HEK293 (cell line): ENCODE measurements around the gene METTL1.

Experiments used
- EGR2 ChIP-seq: fragments of 450-650 bp; formaldehyde crosslinking; IDR thresholded peaks from 2 replicates; pipeline ENCODE4 v1.5.1; 2016; ENCODE audit warnings: low read depth, missing biosample characterization, missing genetic modification characterization
- GLI4 ChIP-seq: fragments of 450-650 bp; formaldehyde crosslinking; IDR thresholded peaks from 2 replicates; pipeline ENCODE4 v1.5.1; 2016; ENCODE audit warnings: missing biosample characterization, missing genetic modification characterization
- IKZF3 ChIP-seq: fragments of 450-650 bp; IDR thresholded peaks from 2 replicates; pipeline ENCODE4 v1.5.0; 2018; ENCODE audit warnings: missing biosample characterization, mild to moderate bottlenecking, missing genetic modification characterization, moderate library complexity
- MEIS1 ChIP-seq: sonication (generic); formaldehyde crosslinking; IDR thresholded peaks from 2 replicates; pipeline ENCODE4 v1.8.1; 2022; ENCODE audit warnings: missing genetic modification reagents, mild to moderate bottlenecking, borderline replicate concordance
- PATZ1 ChIP-seq: fragments of 450-650 bp; formaldehyde crosslinking; IDR thresholded peaks from 2 replicates; pipeline ENCODE4 v1.5.1; 2016; ENCODE audit warnings: missing biosample characterization, missing genetic modification characterization
- PBX3 ChIP-seq: sonication (generic); formaldehyde crosslinking; IDR thresholded peaks from 2 replicates; pipeline ENCODE4 v1.8.1; 2022; ENCODE audit warnings: mild to moderate bottlenecking, moderate library complexity, missing genetic modification reagents
- PRDM1 ChIP-seq: fragments of 450-650 bp; formaldehyde crosslinking; IDR thresholded peaks from 2 replicates; pipeline ENCODE4; 2016; ENCODE audit warnings: missing biosample characterization, missing genetic modification characterization
- WT1 ChIP-seq: fragments of 450-650 bp; formaldehyde crosslinking; IDR thresholded peaks from 2 replicates; pipeline ENCODE4 v1.5.1; 2016; ENCODE audit warnings: missing biosample characterization, missing genetic modification characterization
- YY2 ChIP-seq: fragments of 450-650 bp; formaldehyde crosslinking; IDR thresholded peaks from 2 replicates; pipeline ENCODE4 v1.5.1; 2016; ENCODE audit warnings: missing biosample characterization, missing genetic modification characterization
- ZBTB20 ChIP-seq: fragments of 450-650 bp; formaldehyde crosslinking; IDR thresholded peaks from 2 replicates; pipeline ENCODE4 v1.5.1; 2016; ENCODE audit warnings: missing biosample characterization, missing genetic modification characterization
- ZBTB6 ChIP-seq: fragments of 450-650 bp; formaldehyde crosslinking; IDR thresholded peaks from 2 replicates; pipeline ENCODE4 v1.5.1; 2017; ENCODE audit warnings: missing biosample characterization, missing genetic modification characterization
- ZFP37 ChIP-seq: fragments of 450-650 bp; formaldehyde crosslinking; IDR thresholded peaks from 2 replicates; pipeline ENCODE4 v1.5.1; 2016; ENCODE audit warnings: missing biosample characterization, missing genetic modification characterization
- ZIC2 ChIP-seq: fragments of 450-650 bp; formaldehyde crosslinking; IDR thresholded peaks from 2 replicates; pipeline ENCODE4 v1.5.1; 2016; ENCODE audit warnings: missing biosample characterization, missing genetic modification characterization
- ZNF138 ChIP-seq: fragments of 450-650 bp; formaldehyde crosslinking; IDR thresholded peaks from 2 replicates; pipeline ENCODE4 v1.5.1; 2016; ENCODE audit warnings: missing biosample characterization, missing genetic modification characterization, borderline replicate concordance
- ZNF157 ChIP-seq: fragments of 450-650 bp; formaldehyde crosslinking; IDR thresholded peaks from 2 replicates; pipeline ENCODE4 v1.5.1; 2016; ENCODE audit warnings: missing biosample characterization, missing genetic modification characterization
- ZNF280C ChIP-seq: fragments of 450-650 bp; formaldehyde crosslinking; IDR thresholded peaks from 2 replicates; pipeline ENCODE4 v1.5.1; 2016; ENCODE audit warnings: missing biosample characterization, missing genetic modification characterization
- ZNF280D ChIP-seq: fragments of 450-650 bp; formaldehyde crosslinking; IDR thresholded peaks from 2 replicates; pipeline ENCODE4 v1.5.1; 2016; ENCODE audit warnings: missing biosample characterization, missing genetic modification characterization
- ZNF302 ChIP-seq: fragments of 450-650 bp; formaldehyde crosslinking; IDR thresholded peaks from 2 replicates; pipeline ENCODE4 v1.5.1; 2016; ENCODE audit warnings: missing biosample characterization, missing genetic modification characterization, low read depth
- ZNF391 ChIP-seq: fragments of 450-650 bp; formaldehyde crosslinking; IDR thresholded peaks from 2 replicates; pipeline ENCODE4 v1.5.1; 2016; ENCODE audit warnings: low read depth, missing biosample characterization, missing genetic modification characterization, borderline replicate concordance
- ZNF585B ChIP-seq: fragments of 450-650 bp; formaldehyde crosslinking; IDR thresholded peaks from 2 replicates; pipeline ENCODE4 v1.5.1; 2016; ENCODE audit warnings: missing biosample characterization, missing genetic modification characterization
- ZNF610 ChIP-seq: fragments of 450-650 bp; formaldehyde crosslinking; IDR thresholded peaks from 2 replicates; pipeline ENCODE4 v1.5.1; 2016; ENCODE audit warnings: missing biosample characterization, missing genetic modification characterization, borderline replicate concordance
- ZNF639 ChIP-seq: fragments of 450-650 bp; formaldehyde crosslinking; IDR thresholded peaks from 2 replicates; pipeline ENCODE4 v1.5.1; 2016; ENCODE audit warnings: missing biosample characterization, missing genetic modification characterization
- ZNF645 ChIP-seq: fragments of 450-650 bp; formaldehyde crosslinking; IDR thresholded peaks from 2 replicates; pipeline ENCODE4; 2016; ENCODE audit warnings: missing biosample characterization, missing genetic modification characterization
- ZNF664 ChIP-seq: fragments of 450-650 bp; formaldehyde crosslinking; IDR thresholded peaks from 2 replicates; pipeline ENCODE4 v1.5.1; 2016; ENCODE audit warnings: missing biosample characterization, missing genetic modification characterization
- ZNF785 ChIP-seq: fragments of 450-650 bp; formaldehyde crosslinking; IDR thresholded peaks from 2 replicates; pipeline ENCODE4 v1.5.1; 2016; ENCODE audit warnings: missing biosample characterization, missing genetic modification characterization
- ZSCAN4 ChIP-seq: fragments of 450-650 bp; formaldehyde crosslinking; IDR thresholded peaks from 2 replicates; pipeline ENCODE4 v1.5.1; 2017; ENCODE audit warnings: missing biosample characterization, missing genetic modification characterization

The METTL1 gene

GRCh38 chr12:57744777-57745484, 27.0 kb downstream of the METTL1 start, which contains the start of gene TSPAN31 (continued):
- TF ChIP-seq ZNF280D (no peak), IKZF3 (peak; percentile 95), ZNF302 (tag by site-specific recombination) (no peak), ZNF585B (tag by site-specific recombination) (no peak), MEIS1 (CRISPR knock-in tag) (no peak), GLI4 (tag by site-specific recombination) (0 out of 2 replicates have a peak, but pooled peaks have one; percentile 14), PBX3 (no peak), WT1 (tag by site-specific recombination) (peak; percentile 48; the same call in 1 of the 2 replicates), ZNF280C (tag by site-specific recombination) (no peak), YY2 (tag by site-specific recombination) (no peak), ZNF664 (tag by site-specific recombination) (no peak), ZNF157 (tag by site-specific recombination) (no peak), PRDM1 (tag by site-specific recombination) (no peak), ZIC2 (peak; percentile 68), ZNF391 (no peak; the same call in 1 of the 2 replicates), ZNF610 (tag by site-specific recombination) (0 out of 2 replicates have a peak, but pooled peaks have one; percentile 19), ZNF138 (tag by site-specific recombination) (no peak), ZSCAN4 (tag by site-specific recombination) (no peak), ZBTB6 (tag by site-specific recombination) (no peak), PATZ1 (tag by site-specific recombination) (peak; percentile 95), ZNF639 (tag by site-specific recombination) (0 out of 2 replicates have a peak, but pooled peaks have one; percentile 6), ZBTB20 (tag by site-specific recombination) (peak; percentile 43), EGR2 (peak; percentile 61), ZFP37 (tag by site-specific recombination) (no peak), ZNF785 (tag by site-specific recombination) (no peak), ZNF645 (no peak)
